ENCODE measurements around the gene ROBO1.

The ROBO1 gene

DNA sequence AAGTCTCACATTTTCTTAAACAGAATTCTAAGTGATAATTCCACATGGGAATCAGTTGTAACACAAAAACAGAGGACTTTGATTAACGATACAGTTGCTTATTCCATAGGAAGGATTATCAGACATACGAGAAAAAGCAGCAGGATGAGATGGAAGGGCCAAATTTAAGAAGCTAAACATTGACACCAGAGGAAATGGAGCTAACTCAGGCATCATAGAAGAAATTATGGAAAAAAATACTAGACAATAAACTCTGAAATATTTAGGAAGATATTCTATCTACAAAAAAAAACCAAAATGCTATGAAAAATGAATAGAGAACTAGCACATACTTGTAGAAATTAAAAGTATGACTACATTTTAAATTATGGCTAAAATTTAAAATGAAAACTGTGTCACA lies 776.1 kb downstream of the ROBO1 start:
- ChIA-PET CTCF (no interaction called here), POLR2A (interaction anchor here (3.5 kb wide), 1 partner anchor 25 kb away, joined by 24 read pairs; no protein-coding TSS in a partner anchor)
- TF ChIP-seq ELF4 (IDR thresholded peaks at IDR 0.05) = no peak
- TF ChIP-seq, protein P1, sequence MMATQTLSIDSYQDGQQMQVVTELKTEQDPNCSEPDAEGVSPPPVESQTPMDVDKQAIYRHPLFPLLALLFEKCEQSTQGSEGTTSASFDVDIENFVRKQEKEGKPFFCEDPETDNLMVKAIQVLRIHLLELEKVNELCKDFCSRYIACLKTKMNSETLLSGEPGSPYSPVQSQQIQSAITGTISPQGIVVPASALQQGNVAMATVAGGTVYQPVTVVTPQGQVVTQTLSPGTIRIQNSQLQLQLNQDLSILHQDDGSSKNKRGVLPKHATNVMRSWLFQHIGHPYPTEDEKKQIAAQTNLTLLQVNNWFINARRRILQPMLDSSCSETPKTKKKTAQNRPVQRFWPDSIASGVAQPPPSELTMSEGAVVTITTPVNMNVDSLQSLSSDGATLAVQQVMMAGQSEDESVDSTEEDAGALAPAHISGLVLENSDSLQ (IDR thresholded peaks at IDR 0.05) = no peak
- no peak for TF ChIP-seq LEF1 (IDR thresholded peaks at IDR 0.05; ENCODE audit: borderline replicate concordance)
- TF ChIP-seq ARNT (IDR thresholded peaks at IDR 0.05) = no peak
- TF ChIP-seq FOXM1 (IDR thresholded peaks at IDR 0.05; ENCODE audit: borderline replicate concordance) = no peak
- no peak for TF ChIP-seq BHLHE40 (IDR thresholded peaks at IDR 0.05; ENCODE audit: borderline replicate concordance)
- TF ChIP-seq FOXA1 (IDR thresholded peaks at IDR 0.05) = no peak
- TF ChIP-seq FOXK2 (IDR thresholded peaks at IDR 0.05) = no peak
- TF ChIP-seq NFRKB (IDR thresholded peaks at IDR 0.05) = no peak
- no peak for TF ChIP-seq L3MBTL2 (conservative IDR thresholded peaks at IDR 0.05)
- no peak for TF ChIP-seq CTBP1 (IDR thresholded peaks at IDR 0.05; ENCODE audit: borderline replicate concordance)
- TF ChIP-seq ZNF384 (IDR thresholded peaks at IDR 0.05) = no peak
- TF ChIP-seq TARDBP (IDR thresholded peaks at IDR 0.05) = no peak
- TF ChIP-seq SP1 (IDR thresholded peaks at IDR 0.05) = no peak
- no peak for TF ChIP-seq HDGF (IDR thresholded peaks at IDR 0.05; ENCODE audit: borderline replicate concordance)
- no peak for DNase-seq (ENCODE audit: extremely low spot score)

DNA sequence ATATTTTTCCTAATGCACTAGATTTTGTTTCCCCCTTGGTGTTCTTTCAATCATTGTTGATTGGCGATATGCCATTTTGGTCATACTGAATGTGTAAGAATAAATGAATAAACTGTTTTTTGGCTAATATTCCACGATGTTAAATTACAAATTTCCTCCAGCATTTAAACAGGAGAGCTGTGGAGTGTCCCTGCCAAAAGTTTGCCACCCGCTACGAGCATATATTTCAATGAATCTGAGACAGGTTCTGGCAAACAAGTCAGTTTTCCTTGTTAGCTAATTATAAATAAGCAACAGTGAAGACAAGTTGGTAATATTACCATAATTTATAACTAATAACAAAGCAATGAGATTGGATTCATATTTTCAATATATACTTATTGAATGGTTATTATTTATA lies 777.6 kb downstream of the ROBO1 start:
- ChIA-PET POLR2A (interaction anchor here (0.6 kb wide), 1 partner anchor 29 kb away, joined by 3 read pairs; no protein-coding TSS in a partner anchor), CTCF (no interaction called here)
- DNase-seq (ENCODE audit: extremely low spot score) = no peak
- TF ChIP-seq L3MBTL2 (conservative IDR thresholded peaks at IDR 0.05) = no peak
- TF ChIP-seq HDGF (IDR thresholded peaks at IDR 0.05; ENCODE audit: borderline replicate concordance) = no peak
- TF ChIP-seq, protein P1 (IDR thresholded peaks at IDR 0.05) = no peak
- TF ChIP-seq BHLHE40 (IDR thresholded peaks at IDR 0.05; ENCODE audit: borderline replicate concordance) = no peak

DNA sequence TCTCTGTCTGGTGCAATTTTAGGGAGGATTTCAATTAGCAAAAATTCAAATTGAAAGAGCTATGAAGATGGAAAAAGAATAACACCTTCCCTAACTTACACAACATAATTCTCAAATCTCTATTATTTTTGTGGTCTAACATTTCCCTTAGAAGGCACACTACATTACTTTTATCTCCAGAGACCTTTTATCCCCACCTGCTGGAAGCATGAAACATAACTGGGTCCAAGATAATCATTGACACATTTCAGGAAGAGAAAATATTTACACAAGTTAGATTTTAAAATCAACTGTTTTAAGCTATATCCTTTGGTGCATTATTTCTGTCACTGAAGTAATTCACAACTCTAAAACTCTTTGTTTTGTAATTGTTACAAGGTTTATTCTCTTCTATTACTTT lies 779.5 kb downstream of the ROBO1 start:
- no peak for TF ChIP-seq ARNT (IDR thresholded peaks at IDR 0.05)
- ChIA-PET POLR2A (no interaction called here), CTCF (interaction anchor here (0.7 to 1.3 kb wide), 4 partner anchors 12 to 131 kb away, joined by 4 to 5 read pairs (median 4); no protein-coding TSS in a partner anchor)
- DNase-seq (ENCODE audit: extremely low spot score) = no peak

DNA sequence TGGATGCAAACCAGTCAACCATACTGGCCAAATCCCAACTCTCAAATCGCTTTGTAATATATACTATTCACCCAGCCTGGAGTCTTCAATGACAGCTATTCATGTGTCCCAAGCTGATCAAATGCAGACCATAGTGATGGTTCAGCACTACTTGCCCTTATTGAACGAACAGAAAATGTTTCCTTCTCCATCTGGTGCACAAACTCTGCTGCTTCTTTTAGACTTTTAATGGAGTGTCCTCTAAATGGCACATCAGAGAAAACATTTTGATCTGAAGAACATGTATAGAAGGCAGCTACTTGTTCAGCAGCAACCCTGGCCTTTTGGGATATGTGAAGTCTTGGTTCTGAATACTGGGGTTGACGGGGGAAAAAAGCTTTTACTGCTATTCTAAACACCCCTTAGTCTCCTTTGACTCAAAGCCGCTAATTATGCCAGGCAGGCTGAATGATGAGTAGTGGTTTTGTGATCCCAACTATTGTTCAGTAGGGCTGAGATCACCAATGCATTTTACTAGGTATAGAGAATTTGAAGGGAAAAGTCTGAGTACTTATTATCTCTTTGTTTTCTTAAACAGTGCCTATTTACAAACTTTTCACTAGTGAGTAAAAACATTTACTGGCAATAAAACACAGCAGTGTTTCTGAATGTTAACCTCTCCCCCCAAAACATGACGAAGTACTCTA lies 781.2 kb downstream of the ROBO1 start:
- TF ChIP-seq L3MBTL2 (conservative IDR thresholded peaks at IDR 0.05) (no peak), NFRKB (IDR thresholded peaks at IDR 0.05) (no peak), FOXM1 (IDR thresholded peaks at IDR 0.05; ENCODE audit: borderline replicate concordance) (no peak), ARNT (IDR thresholded peaks at IDR 0.05) (no peak), ZNF384 (IDR thresholded peaks at IDR 0.05) (no peak), FOXK2 (IDR thresholded peaks at IDR 0.05) (no peak), FOXA1 (IDR thresholded peaks at IDR 0.05) (no peak), LEF1 (IDR thresholded peaks at IDR 0.05; ENCODE audit: borderline replicate concordance) (no peak), SP1 (IDR thresholded peaks at IDR 0.05) (no peak), TARDBP (IDR thresholded peaks at IDR 0.05) (no peak)
- TF ChIP-seq, protein P1 (IDR thresholded peaks at IDR 0.05) = no peak
- ChIA-PET POLR2A (no interaction called here), CTCF (no interaction called here)
- DNase-seq (ENCODE audit: extremely low spot score) = no peak

DNA sequence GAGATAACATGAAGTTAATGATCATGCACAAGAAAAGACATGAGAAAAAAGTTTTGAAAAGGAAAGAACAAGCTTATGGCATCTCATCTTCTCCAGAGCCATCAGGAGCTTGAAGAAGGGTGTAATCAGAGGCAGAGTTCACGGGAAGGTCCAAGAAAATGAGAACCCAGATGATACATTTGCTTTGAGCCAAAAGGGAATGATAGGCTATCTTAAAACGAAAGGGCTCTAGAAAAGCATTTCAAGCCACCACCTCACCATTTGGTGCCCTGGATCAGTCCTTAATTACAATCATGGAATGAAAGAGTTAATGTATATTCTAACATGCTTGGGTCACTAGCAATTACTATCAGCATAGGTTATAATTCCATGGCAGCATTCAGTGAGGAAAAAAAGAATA lies 781.8 kb downstream of the ROBO1 start:
- TF ChIP-seq BHLHE40 (IDR thresholded peaks at IDR 0.05; ENCODE audit: borderline replicate concordance) = no peak
- TF ChIP-seq FOXK2 (IDR thresholded peaks at IDR 0.05) = no peak
- TF ChIP-seq ARNT (IDR thresholded peaks at IDR 0.05) = no peak
- TF ChIP-seq NFRKB (IDR thresholded peaks at IDR 0.05) = no peak
- no peak for TF ChIP-seq LEF1 (IDR thresholded peaks at IDR 0.05; ENCODE audit: borderline replicate concordance)
- TF ChIP-seq SUZ12 (IDR thresholded peaks at IDR 0.05) = no peak
- TF ChIP-seq FOXA1 (IDR thresholded peaks at IDR 0.05) = no peak
- TF ChIP-seq TARDBP (IDR thresholded peaks at IDR 0.05) = no peak
- TF ChIP-seq SP1 (IDR thresholded peaks at IDR 0.05) = no peak
- no peak for TF ChIP-seq HDGF (IDR thresholded peaks at IDR 0.05; ENCODE audit: borderline replicate concordance)
- TF ChIP-seq, protein P1 (IDR thresholded peaks at IDR 0.05) = no peak
- no peak for DNase-seq (ENCODE audit: extremely low spot score)
- ChIA-PET POLR2A (no interaction called here), CTCF (no interaction called here)

DNA sequence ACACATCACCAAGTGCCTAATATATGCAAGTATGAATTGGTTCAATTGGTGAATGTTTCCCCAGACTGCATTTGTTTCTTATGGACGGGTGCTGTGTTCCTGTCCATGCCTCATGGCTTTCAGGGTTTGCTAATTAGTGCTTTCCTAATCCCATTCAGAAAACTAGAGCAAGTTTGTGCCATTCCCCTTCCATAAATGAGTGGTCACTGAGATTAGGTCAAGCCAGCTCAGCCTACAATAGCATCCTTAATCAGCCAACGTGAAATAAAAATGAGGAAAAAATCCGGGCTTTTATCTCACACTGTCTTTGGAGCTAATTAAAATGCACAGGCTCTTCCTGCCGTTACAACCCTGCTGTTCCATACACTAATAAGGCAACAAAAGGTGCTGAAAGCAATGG lies 788.8 kb downstream of the ROBO1 start:
- TF ChIP-seq NFRKB (IDR thresholded peaks at IDR 0.05) (no peak), FOXM1 (IDR thresholded peaks at IDR 0.05; ENCODE audit: borderline replicate concordance) (no peak), FOXK2 (IDR thresholded peaks at IDR 0.05) (no peak), SUZ12 (IDR thresholded peaks at IDR 0.05) (no peak), FOXA1 (IDR thresholded peaks at IDR 0.05) (no peak), ELF4 (IDR thresholded peaks at IDR 0.05) (no peak), TARDBP (IDR thresholded peaks at IDR 0.05) (no peak), BHLHE40 (IDR thresholded peaks at IDR 0.05; ENCODE audit: borderline replicate concordance) (no peak), HDGF (IDR thresholded peaks at IDR 0.05; ENCODE audit: borderline replicate concordance) (no peak), L3MBTL2 (conservative IDR thresholded peaks at IDR 0.05) (no peak), ZNF384 (IDR thresholded peaks at IDR 0.05) (no peak), LEF1 (IDR thresholded peaks at IDR 0.05; ENCODE audit: borderline replicate concordance) (no peak), SP1 (IDR thresholded peaks at IDR 0.05) (no peak)
- TF ChIP-seq, protein P1 (IDR thresholded peaks at IDR 0.05) = no peak
- ChIA-PET CTCF (no interaction called here), POLR2A (no interaction called here)
- no peak for DNase-seq (ENCODE audit: extremely low spot score)
